GM12874 (cell line): ENCODE data around the gene NXT1.

ENCODE experiments used
- TF ChIP-seq, protein P1 (sequence below): IDR thresholded peaks from 2 replicates; pipeline ENCODE4 v1.5.1; 2011; ENCODE audit warnings: low read depth, mild to moderate bottlenecking, control low read depth, low read length, moderate library complexity; ENCODE audit not compliant: insufficient read depth

Gene NXT1

DNA sequence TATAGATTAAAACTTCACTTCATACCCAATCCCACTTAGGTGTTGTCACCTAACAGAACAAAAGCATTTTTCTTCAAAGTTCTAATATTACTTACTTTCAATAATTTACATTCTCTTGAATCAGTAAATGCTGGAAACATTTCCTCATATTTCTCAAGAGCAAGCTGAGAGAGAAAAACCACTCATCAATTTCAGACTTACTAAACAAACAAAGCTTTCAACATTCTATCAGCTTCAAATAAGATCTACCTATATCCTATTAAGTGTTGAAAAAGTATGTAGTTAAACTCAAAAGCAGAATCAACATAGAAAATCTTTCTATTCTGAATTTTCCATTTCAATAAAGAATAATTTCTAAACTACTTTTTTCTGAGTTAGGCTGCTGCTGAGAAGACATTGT, 29.2 kb downstream of the NXT1 start:
- TF ChIP-seq, protein P1, sequence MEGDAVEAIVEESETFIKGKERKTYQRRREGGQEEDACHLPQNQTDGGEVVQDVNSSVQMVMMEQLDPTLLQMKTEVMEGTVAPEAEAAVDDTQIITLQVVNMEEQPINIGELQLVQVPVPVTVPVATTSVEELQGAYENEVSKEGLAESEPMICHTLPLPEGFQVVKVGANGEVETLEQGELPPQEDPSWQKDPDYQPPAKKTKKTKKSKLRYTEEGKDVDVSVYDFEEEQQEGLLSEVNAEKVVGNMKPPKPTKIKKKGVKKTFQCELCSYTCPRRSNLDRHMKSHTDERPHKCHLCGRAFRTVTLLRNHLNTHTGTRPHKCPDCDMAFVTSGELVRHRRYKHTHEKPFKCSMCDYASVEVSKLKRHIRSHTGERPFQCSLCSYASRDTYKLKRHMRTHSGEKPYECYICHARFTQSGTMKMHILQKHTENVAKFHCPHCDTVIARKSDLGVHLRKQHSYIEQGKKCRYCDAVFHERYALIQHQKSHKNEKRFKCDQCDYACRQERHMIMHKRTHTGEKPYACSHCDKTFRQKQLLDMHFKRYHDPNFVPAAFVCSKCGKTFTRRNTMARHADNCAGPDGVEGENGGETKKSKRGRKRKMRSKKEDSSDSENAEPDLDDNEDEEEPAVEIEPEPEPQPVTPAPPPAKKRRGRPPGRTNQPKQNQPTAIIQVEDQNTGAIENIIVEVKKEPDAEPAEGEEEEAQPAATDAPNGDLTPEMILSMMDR = no peak

DNA sequence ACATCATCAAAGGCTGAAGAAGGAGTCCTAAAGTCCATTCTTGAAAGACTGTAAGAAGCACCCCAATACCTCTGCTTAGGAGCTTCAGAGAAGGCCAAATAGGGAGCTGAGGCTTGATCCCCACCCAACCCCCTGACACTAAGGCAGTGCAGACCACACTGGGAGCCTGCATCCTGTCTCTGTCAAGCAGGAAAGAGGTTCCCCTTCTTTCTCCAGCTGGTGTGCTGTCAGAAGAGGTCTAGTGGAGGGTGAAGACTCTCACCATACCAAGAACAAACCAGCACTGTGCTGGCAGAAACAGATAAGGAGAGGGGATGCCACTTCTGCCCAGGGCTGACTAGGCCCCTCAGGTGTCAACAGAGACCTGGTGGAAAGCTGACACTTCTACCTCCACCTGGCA, 31.3 kb downstream of the NXT1 start:
- TF ChIP-seq, protein P1 = no peak

DNA sequence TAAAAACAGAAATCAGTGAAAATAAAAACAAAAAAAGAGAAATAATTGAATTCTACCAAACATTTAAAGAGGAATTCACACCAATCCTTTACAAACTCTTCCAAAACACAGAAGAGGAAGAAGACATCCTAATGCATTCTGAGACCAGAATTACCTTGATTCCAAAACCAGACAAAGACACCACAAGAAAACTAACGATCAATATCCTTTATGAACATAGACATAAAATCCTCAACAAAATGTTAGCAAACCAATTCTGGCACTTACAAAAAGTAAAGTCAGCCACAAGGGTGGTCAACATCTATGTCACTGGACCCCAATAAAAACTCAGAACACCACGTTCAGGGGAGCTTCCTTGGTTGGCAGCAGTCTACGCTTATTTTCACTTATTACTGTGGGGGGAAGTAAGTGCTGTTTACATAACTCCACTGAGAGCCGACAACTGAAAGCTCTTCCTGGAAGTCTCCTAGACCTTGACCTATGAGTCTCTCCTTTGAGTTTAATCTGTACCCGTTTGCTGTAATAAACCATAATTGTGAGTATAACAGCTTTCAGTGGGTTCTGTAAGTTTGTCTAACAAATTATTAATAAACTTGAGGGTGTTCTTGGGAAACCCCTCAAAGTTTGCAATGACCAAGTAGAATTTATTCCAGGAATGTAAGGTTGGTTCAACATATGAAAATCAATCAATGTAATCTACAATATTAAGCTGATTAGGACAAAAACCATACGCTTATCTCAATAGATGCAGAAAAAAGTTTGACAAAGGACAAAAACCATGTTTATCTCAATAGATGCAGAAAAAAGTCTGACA, 35.9 kb downstream of the NXT1 start:
- TF ChIP-seq, protein P1 = no peak

DNA sequence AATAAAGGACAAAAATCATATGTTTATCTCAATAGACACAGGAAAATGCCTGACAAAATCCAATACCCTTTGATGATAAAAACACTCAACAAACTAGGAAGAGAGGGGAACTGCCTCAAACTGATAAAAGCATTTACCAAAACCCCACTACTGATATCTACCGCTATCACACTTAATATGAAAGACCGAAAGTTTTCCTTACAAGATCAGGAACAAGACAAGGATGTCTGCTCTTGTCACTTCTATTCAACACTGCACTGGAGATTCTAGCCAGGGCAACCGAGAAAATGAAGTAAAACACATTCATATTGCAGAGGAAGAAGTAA, 36.5 kb downstream of the NXT1 start:
- TF ChIP-seq, protein P1 = no peak

DNA sequence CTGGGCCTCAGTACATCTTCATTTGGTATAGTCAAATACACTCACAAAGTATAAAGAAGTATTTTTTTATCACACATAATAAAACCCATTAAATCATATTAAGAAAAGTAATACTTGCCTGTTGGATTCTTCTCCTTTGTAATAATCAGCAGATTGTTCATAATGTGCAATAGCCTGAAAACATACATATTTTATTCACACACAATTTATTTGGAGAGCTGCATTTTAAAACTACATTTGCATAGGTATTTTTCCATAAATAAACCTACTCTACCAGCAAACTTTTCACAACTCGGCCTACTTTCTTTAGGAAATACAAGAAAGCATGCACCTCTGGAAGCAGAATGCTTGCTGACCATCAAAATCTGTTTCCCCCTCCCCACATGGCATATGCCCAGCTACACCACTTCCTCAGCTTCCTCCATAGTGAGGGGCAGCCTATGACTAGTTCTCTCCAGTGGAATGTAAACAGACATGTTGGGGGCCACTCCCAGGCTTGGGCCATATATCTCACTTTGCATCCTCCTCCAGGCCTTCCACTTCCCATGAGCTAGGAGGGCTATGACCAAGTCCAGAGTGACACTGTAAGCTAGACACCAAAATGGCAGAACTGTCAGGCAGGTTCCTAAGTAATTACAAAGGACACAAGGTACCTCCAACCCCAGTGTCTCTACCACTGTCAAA, 39.6 kb downstream of the NXT1 start:
- TF ChIP-seq, protein P1 = no peak

DNA sequence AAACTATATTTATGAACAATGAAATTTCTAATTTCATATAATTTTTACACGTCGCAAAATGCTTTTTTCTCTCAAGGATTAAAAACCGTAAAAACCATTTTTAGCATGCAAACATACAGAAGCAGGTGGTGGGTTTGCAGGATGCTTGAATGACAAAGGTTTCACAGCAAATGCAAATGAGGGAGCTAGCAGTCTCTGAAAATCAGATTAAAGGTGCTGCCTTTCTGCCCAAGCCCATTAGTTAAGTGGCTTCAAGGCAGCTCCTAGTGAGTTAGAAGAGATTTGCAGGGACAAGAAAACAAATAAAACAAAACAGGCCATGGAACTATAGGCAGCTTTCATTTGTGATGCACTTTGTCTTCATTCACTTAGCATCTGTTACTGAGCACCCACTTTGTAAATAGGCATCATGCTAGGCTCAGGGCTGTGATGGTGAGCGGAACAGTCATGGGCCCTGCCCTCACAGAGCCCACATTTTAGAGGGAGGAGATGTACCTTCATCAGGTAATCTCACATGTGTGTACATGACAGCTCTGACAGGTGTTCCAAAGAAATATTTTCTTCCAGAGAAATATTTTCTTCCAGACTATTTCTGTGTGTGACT, 41.2 kb downstream of the NXT1 start:
- TF ChIP-seq, protein P1 = no peak

DNA sequence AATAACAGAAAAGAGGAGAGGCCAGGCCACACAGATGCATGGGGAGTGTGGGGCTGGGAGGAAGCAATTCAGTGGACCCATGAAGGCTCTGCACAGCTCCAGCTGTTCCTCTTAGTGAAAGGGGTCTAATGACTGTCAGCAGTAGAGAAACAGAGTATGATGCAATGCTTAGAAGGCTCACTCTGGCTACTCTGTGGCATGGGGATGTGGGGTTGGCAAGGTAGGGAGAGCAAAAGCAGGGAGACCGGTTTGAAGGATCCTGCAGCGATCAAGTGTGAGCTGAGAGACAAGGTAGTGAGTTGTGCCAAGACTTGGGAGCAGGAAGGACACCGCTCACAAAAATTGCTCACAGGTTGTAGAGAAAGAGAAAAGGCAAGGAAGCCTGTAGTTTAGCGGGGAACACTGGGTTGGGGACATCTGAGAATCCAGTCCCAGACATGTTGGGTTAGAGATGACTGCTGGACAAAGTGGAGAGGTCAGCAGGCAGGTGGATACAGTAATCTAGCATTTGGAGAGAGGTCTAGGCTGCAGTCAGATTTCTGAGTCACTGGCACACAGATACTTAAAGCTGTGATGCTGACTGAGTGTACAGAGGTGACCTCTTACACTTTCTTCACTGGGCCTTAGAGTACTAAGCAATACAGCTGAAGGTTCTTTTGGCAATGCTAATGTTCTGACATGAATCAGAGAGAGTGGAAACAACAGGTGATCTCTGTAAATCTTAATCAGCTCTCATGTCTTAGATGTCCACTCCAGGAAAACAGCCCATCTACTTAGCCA, 43.6 kb downstream of the NXT1 start:
- TF ChIP-seq, protein P1 = no peak
